K562 (cell line): ENCODE results near the gene NFIC. TPM values are rescaled to one million over a fixed set of nuclear protein-coding genes. Genes with fewer than 3 reads are reported as not detected.
A peak's percentile ranks its signal among the peaks of the same experiment; 100 is the strongest.

Experiments used
- ATAC-seq: fragments of 200-7000 bp; cut with Tn5 transposase; 3 replicates; pipeline ENCODE4 v1.9.1; 2020; ENCODE audit warnings: moderate library complexity
- BruUV-seq: library from RNA; stranded (reverse); fragments of 400-500 nt; replicated peaks from 2 replicates; lab custom pipeline; 2021; lab: Mats Ljungman, UMichigan
- CTCF ChIA-PET: fragments of 300-600 bp; formaldehyde crosslinking; extraction: SDS; loops from one replicate; lab custom pipeline; 2021; ENCODE audit warnings: low intra/inter-chr PET ratio; lab: Yijun Ruan, JAX
- POLR2A ChIA-PET: fragments of 300-600, 350-650 bp; sonication (Branson Sonifier 250); formaldehyde crosslinking; extraction: SDS; loops from one replicate; lab custom pipeline; 2021; ENCODE audit warnings: antibody characterized with exemption, inconsistent platforms; lab: Yijun Ruan, JAX
- DNase-seq, 4 experiments: peaks; one replicate each; pipeline versions ENCODE4 v3.0.0 to v3.0.0-alpha.2; 2011 to 2018; ENCODE audit warnings: low spot score in 3 of 4, mixed read lengths in 3 of 4; ENCODE audit errors: extremely low read depth in 1 of 4
- FAIRE-seq: peaks from 2 replicates; lab custom pipeline; 2011; peaks lifted over from hg19 to GRCh38; lab: Jason Lieb, UNC
- H2AFZ ChIP-seq: 2 replicates; pipeline ENCODE4 v1.6.0; 2011; ENCODE audit warnings: low read depth, low read length, control low read depth, inconsistent platforms
- H3K27ac ChIP-seq: fragments of 200-600 bp; 3 replicates; pipeline ENCODE4 v1.8.0; 2011; ENCODE audit warnings: low read depth, mild to moderate bottlenecking, control low read depth, inconsistent platforms, low read length, moderate library complexity, mixed read lengths; ENCODE audit errors: extremely low read depth
- H3K27me3 ChIP-seq, 2 experiments: fragments of 300-600 bp in 1 of 2; 2 replicates in 1 of 2; 3 replicates in 1 of 2; pipeline versions ENCODE4 v1.6.0 to v1.8.0; 2011; ENCODE audit warnings: inconsistent platforms in 2 of 2, low read length in 2 of 2, mild to moderate bottlenecking in 1 of 2, mixed read lengths in 1 of 2, moderate library complexity in 1 of 2; ENCODE audit not compliant: control insufficient read depth in 2 of 2, insufficient read depth in 2 of 2
- H3K36me3 ChIP-seq: fragments of 300-600 bp; 3 replicates; pipeline ENCODE4 v1.8.0; 2011; ENCODE audit warnings: mild to moderate bottlenecking, low read length, inconsistent platforms; ENCODE audit not compliant: control insufficient read depth, insufficient read depth
- H3K4me1 ChIP-seq, 2 experiments: fragments of 200-600 bp in 1 of 2; replicated peaks in 1 of 2; 2 replicates in 1 of 2; 3 replicates in 1 of 2; pipeline versions ENCODE4 v1.5.1 to v1.8.0; 2011; ENCODE audit warnings: inconsistent platforms in 2 of 2, low read length in 2 of 2, mild to moderate bottlenecking in 1 of 2, mixed read lengths in 1 of 2, moderate library complexity in 1 of 2; ENCODE audit not compliant: control insufficient read depth in 2 of 2, insufficient read depth in 2 of 2
- H3K4me2 ChIP-seq: 2 replicates; pipeline ENCODE4 v1.6.1; 2011; ENCODE audit warnings: low read length, control low read depth, inconsistent platforms, mixed read lengths; ENCODE audit not compliant: insufficient read depth
- H3K4me3 ChIP-seq: fragments of 200-600 bp; sonication (generic), shearing (Covaris generic); 2 replicates; pipeline ENCODE4 v1.5.1; 2016; ENCODE audit warnings: control low read depth, inconsistent platforms
- H3K79me2 ChIP-seq: fragments of 200-600 bp; 3 replicates; pipeline ENCODE4 v1.8.0; 2011; ENCODE audit warnings: low read length, inconsistent platforms; ENCODE audit not compliant: control insufficient read depth, insufficient read depth
- H3K9ac ChIP-seq, 2 experiments: 2 replicates each; pipeline versions ENCODE4 v1.6.0 to v1.6.1; 2011; ENCODE audit warnings: low read depth in 2 of 2, low read length in 2 of 2, control low read depth in 1 of 2, inconsistent platforms in 1 of 2, mild to moderate bottlenecking in 1 of 2, mixed read lengths in 1 of 2; ENCODE audit not compliant: insufficient read depth in 1 of 2
- H3K9me1 ChIP-seq: one replicate; pipeline ENCODE4 v1.6.0; 2011; ENCODE audit warnings: inconsistent platforms, mild to moderate bottlenecking, low read length, moderate library complexity; ENCODE audit not compliant: control insufficient read depth, insufficient read depth
- H3K9me3 ChIP-seq: replicated peaks from 2 replicates; pipeline ENCODE4 v1.5.1; 2011; ENCODE audit warnings: low read depth, low read length, inconsistent platforms; ENCODE audit not compliant: control insufficient read depth, insufficient read depth
- H4K20me1 ChIP-seq: replicated peaks from 2 replicates; pipeline ENCODE4 v1.6.1; 2011; ENCODE audit warnings: low read length, inconsistent platforms, mixed read lengths; ENCODE audit not compliant: control insufficient read depth, insufficient read depth
- POLR2G ChIP-seq: fragments of 200-400 bp; formaldehyde crosslinking; IDR thresholded peaks from 2 replicates; pipeline ENCODE4 v1.6.1; 2017; ENCODE audit warnings: low read depth, mild to moderate bottlenecking, antibody characterized with exemption, low read length, moderate library complexity
- WGBS: fragments of 100-300 bp; shearing (Covaris generic); methylation state at CpG from one replicate; pipeline ENCODE4 v1.1.6; 2016; ENCODE audit warnings: low coverage, mixed read lengths; ENCODE audit not compliant: insufficient coverage; ENCODE audit errors: missing lambda C conversion rate; 5-methylcytosine and 5-hydroxymethylcytosine counted together
- in situ Hi-C: fragments of 300-500 bp; cut with MboI; formaldehyde crosslinking; loops from 4 replicates; pipeline ENCODE4 v1.15.0; 2018; ENCODE audit warnings: inconsistent platforms, mixed read lengths
- intact Hi-C: fragments of 100-400 bp; cut with micrococcal nuclease; formaldehyde crosslinking; loops from 2 replicates; pipeline ENCODE4 v1.14.2; 2022
- polyA plus RNA-seq, 8 experiments: library from polyadenylated mRNA; depleted of rRNA in 4 of 8; stranded (reverse) in 5 of 8; unstranded in 3 of 8; fragments of >200 nt; fragmentation: Nextera tagmentation in 2 of 8; fragmentation: Illumina TruSeq in 1 of 8; extraction: Ambion mirVana in 2 of 8; extraction: Trizol in 1 of 8; gene quantifications; 2 replicates each; pipeline versions ENCODE4 v1.2.1 to v1.2.3, GENCODE V29; 2011 to 2014; ENCODE audit warnings: inconsistent platforms in 1 of 8, missing spikeins in 1 of 8
- total RNA-seq, 7 experiments: library from RNA; depleted of rRNA in 6 of 7; stranded (reverse); fragments of >200 nt in 6 of 7; fragmentation: Illumina TruSeq in 2 of 7; extraction: Trizol in 2 of 7; gene quantifications; 2 replicates each; pipeline versions ENCODE4 v1.2.1 to v1.2.3, GENCODE V29; 2011 to 2021; ENCODE audit warnings: low replicate concordance in 1 of 7
- TF ChIP-seq, protein P1 (sequence below): fragments of 250-450 bp; sonication (Bioruptor Pico); IDR thresholded peaks from 2 replicates; pipeline ENCODE4 v1.4.0; 2020; ENCODE audit warnings: mild to moderate bottlenecking, moderate library complexity

Gene NFIC
- total and polyA plus RNA-seq, 9 of the 15 experiments (the other 6 are each of a cell fraction or from before 2014, with no cell fraction given): 0.71 to 62.1 (median 6.9) TPM

DNA sequence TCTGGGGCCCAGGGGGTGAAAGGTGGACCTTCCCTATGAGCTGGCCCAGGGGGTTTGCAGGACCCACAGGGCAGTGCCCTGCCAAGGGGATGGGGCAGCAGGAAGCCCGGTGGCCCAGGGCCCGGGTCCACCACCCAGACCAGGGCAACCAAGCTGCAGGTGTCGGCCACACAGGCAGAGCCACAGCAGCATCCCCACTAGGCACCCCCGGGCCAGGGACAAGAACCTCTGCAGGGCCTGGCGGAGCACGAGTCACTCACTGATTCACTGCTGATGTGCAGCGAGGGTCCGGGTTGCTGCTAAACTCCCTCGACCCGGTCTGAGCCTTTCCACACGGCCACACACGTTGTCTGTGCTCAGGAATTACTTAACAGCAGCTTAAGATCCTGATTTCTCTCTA, 148.5 kb downstream of the NFIC start:
- Histone ChIP-seq H3K79me2 (peaks cover 82% of the 10 kb centered on the region), H3K27ac (no peak overlapping the region), H4K20me1 (peaks cover 49% of the 10 kb centered on the region), H3K9ac (peak overlapping the region in 1 of 2 experiments; percentile 28; a peak in 1 of 4 replicates), H3K4me2 (no peak overlapping the region), H2AFZ (no peak overlapping the region), H3K9me1 (peaks cover 8% of the 10 kb centered on the region), H3K4me3 (no peak overlapping the region), H3K4me1 (peaks cover 4 to 71% of the 10 kb centered on the region in 2 experiments; a peak in 4 of 5 replicates), H3K9me3 (no peaks in the 10 kb centered on the region), H3K27me3 (no peaks in the 10 kb centered on the region), H3K36me3 (peaks cover 31% of the 10 kb centered on the region; the same call in 2 of the 3 replicates)
- BruUV-seq: no TSS peak
- TF ChIP-seq POLR2G: peak; percentile 37; the same call in 1 of the 2 replicates
- TF ChIP-seq, protein P1, sequence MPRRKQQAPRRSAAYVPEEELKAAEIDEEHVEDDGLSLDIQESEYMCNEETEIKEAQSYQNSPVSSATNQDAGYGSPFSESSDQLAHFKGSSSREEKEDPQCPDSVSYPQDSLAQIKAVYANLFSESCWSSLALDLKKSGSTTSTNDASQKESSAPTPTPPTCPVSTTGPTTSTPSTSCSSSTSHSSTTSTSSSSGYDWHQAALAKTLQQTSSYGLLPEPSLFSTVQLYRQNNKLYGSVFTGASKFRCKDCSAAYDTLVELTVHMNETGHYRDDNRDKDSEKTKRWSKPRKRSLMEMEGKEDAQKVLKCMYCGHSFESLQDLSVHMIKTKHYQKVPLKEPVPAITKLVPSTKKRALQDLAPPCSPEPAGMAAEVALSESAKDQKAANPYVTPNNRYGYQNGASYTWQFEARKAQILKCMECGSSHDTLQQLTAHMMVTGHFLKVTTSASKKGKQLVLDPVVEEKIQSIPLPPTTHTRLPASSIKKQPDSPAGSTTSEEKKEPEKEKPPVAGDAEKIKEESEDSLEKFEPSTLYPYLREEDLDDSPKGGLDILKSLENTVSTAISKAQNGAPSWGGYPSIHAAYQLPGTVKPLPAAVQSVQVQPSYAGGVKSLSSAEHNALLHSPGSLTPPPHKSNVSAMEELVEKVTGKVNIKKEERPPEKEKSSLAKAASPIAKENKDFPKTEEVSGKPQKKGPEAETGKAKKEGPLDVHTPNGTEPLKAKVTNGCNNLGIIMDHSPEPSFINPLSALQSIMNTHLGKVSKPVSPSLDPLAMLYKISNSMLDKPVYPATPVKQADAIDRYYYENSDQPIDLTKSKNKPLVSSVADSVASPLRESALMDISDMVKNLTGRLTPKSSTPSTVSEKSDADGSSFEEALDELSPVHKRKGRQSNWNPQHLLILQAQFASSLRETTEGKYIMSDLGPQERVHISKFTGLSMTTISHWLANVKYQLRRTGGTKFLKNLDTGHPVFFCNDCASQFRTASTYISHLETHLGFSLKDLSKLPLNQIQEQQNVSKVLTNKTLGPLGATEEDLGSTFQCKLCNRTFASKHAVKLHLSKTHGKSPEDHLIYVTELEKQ (CRISPR knock-in tag): no peak
- ATAC-seq: no peak
- POLR2A ChIA-PET: no interaction called here
- in situ Hi-C loops: no loop called here
- intact Hi-C loops: no loop called here
- FAIRE-seq: no peak
- DNase-seq: no peak
- 62% methylated on average over 8 of the region's 12 CpGs for WGBS
- CTCF ChIA-PET: no interaction called here
